ENCODE results near the gene SASH3. TPM values are rescaled to one million over a fixed set of nuclear protein-coding genes. Genes with fewer than 3 reads are reported as not detected.

The SASH3 gene
- total and polyA plus RNA-seq, 2 donors (not counting 1 experiment from before 2014, with no cell fraction given) = 224 to 240 TPM

- DNase-seq (no peak), ATAC-seq (ENCODE audit: low read depth) (no peak)
- no peaks in the 10 kb centered on the region for H3K4me1 Mint-ChIP-seq
- intact Hi-C loops (cut with micrococcal nuclease) = no loop called here
- H3K4me2 ChIP-seq (replicated peaks; ENCODE audit: low read depth, low read length, poor library complexity, severe bottlenecking) = no peak overlapping the region
- no peaks in the 10 kb centered on the region for H3K79me2 ChIP-seq (ENCODE audit: control insufficient read depth, insufficient read depth, low read length)
- 100% methylated on average over 1 of the region's 5 CpGs for WGBS (ENCODE audit: insufficient coverage)
- no peak overlapping the region for H3K4me3 ChIP-seq (ENCODE audit: control extremely low read depth in 1 of 5, extremely low read depth in 1 of 5, insufficient read depth in 1 of 5, low read depth in 2 of 5, low read length in 4 of 5)
- ChIA-PET CTCF (interaction anchor here (0.7 to 1.2 kb wide), 3 partner anchors 8 to 156 kb away, joined by 3 to 6 read pairs (median 3); no protein-coding TSS in a partner anchor), POLR2A (no interaction called here)
- H3K36me3 ChIP-seq (replicated peaks in 1 of 2; ENCODE audit: control extremely low read depth in 1 of 2, control insufficient read depth in 1 of 2, extremely low read depth in 1 of 2, insufficient read depth in 2 of 2, low read length in 1 of 2) = no peaks in the 10 kb centered on the region
- H3K9me3 ChIP-seq (ENCODE audit: control extremely low read depth in 1 of 3, control insufficient read depth in 2 of 3, insufficient read depth in 1 of 3, low read length in 2 of 3) = no peaks in the 10 kb centered on the region
- no peak overlapping the region for H3K27ac Mint-ChIP-seq
- H3K9me3 Mint-ChIP-seq (ENCODE audit: insufficient read depth) = no peaks in the 10 kb centered on the region
- H3K9ac ChIP-seq (ENCODE audit: low read length) = no peak overlapping the region
- H3K4me1 ChIP-seq (ENCODE audit: control insufficient read depth in 2 of 2, insufficient read depth in 2 of 2, low read length in 2 of 2) = no peaks in the 10 kb centered on the region
- H4K20me1 ChIP-seq (ENCODE audit: control insufficient read depth, insufficient read depth, low read length, poor library complexity, severe bottlenecking) = no peaks in the 10 kb centered on the region
- no peak overlapping the region for H3K27ac ChIP-seq (ENCODE audit: low read length in 2 of 2)
- no peak overlapping the region for H3K4me3 Mint-ChIP-seq
- no peaks in the 10 kb centered on the region for H3K27me3 ChIP-seq (replicated peaks in 1 of 4; ENCODE audit: control extremely low read depth in 1 of 4, control insufficient read depth in 3 of 4, insufficient read depth in 4 of 4, low read length in 3 of 4)
- TF ChIP-seq EZH2 (IDR thresholded peaks at IDR 0.05; ENCODE audit: borderline replicate concordance, insufficient read depth, low read depth, low read length, poor library complexity, severe bottlenecking) = no peak
- TF ChIP-seq, protein P1, sequence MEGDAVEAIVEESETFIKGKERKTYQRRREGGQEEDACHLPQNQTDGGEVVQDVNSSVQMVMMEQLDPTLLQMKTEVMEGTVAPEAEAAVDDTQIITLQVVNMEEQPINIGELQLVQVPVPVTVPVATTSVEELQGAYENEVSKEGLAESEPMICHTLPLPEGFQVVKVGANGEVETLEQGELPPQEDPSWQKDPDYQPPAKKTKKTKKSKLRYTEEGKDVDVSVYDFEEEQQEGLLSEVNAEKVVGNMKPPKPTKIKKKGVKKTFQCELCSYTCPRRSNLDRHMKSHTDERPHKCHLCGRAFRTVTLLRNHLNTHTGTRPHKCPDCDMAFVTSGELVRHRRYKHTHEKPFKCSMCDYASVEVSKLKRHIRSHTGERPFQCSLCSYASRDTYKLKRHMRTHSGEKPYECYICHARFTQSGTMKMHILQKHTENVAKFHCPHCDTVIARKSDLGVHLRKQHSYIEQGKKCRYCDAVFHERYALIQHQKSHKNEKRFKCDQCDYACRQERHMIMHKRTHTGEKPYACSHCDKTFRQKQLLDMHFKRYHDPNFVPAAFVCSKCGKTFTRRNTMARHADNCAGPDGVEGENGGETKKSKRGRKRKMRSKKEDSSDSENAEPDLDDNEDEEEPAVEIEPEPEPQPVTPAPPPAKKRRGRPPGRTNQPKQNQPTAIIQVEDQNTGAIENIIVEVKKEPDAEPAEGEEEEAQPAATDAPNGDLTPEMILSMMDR (IDR thresholded peaks at IDR 0.05) = no peak
- no peaks in the 10 kb centered on the region for H3K27me3 Mint-ChIP-seq
- H2AFZ ChIP-seq (ENCODE audit: insufficient read depth, low read depth, low read length, poor library complexity, severe bottlenecking) = no peak overlapping the region
Observed at GRCh38 chrX:129833153-129833990, 53.6 kb downstream of the SASH3 start.

GRCh38 chrX:129836827-129837226 is 57.1 kb downstream of the SASH3 start:
- CTCF ChIA-PET = interaction anchor here (1.2 kb wide), 1 partner anchor 15 kb away, joined by 3 read pairs; no protein-coding TSS in a partner anchor

More at GRCh38 chrX:129836827-129837226, 57.1 kb downstream of the SASH3 start:
- WGBS (ENCODE audit: insufficient coverage) = no CpG with 5 or more reads among the region's 3 CpGs
- Histone ChIP-seq H3K4me3 (ENCODE audit: control extremely low read depth in 1 of 5, extremely low read depth in 1 of 5, insufficient read depth in 1 of 5, low read depth in 2 of 5, low read length in 4 of 5) (no peak overlapping the region), H3K27ac (ENCODE audit: low read length in 2 of 2) (no peak overlapping the region), H3K4me1 (ENCODE audit: control insufficient read depth in 2 of 2, insufficient read depth in 2 of 2, low read length in 2 of 2) (no peaks in the 10 kb centered on the region), H3K4me2 (replicated peaks; ENCODE audit: low read depth, low read length, poor library complexity, severe bottlenecking) (no peak overlapping the region), H3K36me3 (replicated peaks in 1 of 2; ENCODE audit: control extremely low read depth in 1 of 2, control insufficient read depth in 1 of 2, extremely low read depth in 1 of 2, insufficient read depth in 2 of 2, low read length in 1 of 2) (no peaks in the 10 kb centered on the region), H4K20me1 (ENCODE audit: control insufficient read depth, insufficient read depth, low read length, poor library complexity, severe bottlenecking) (no peaks in the 10 kb centered on the region), H3K9ac (ENCODE audit: low read length) (no peak overlapping the region), H3K27me3 (replicated peaks in 1 of 4; ENCODE audit: control extremely low read depth in 1 of 4, control insufficient read depth in 3 of 4, insufficient read depth in 4 of 4, low read length in 3 of 4) (no peaks in the 10 kb centered on the region), H3K79me2 (ENCODE audit: control insufficient read depth, insufficient read depth, low read length) (no peaks in the 10 kb centered on the region), H3K9me3 (ENCODE audit: control extremely low read depth in 1 of 3, control insufficient read depth in 2 of 3, insufficient read depth in 1 of 3, low read length in 2 of 3) (no peaks in the 10 kb centered on the region), H2AFZ (ENCODE audit: insufficient read depth, low read depth, low read length, poor library complexity, severe bottlenecking) (no peak overlapping the region)
- no peak for ATAC-seq (ENCODE audit: low read depth)
- TF ChIP-seq EZH2 (IDR thresholded peaks at IDR 0.05; ENCODE audit: borderline replicate concordance, insufficient read depth, low read depth, low read length, poor library complexity, severe bottlenecking) = no peak
- TF ChIP-seq, protein P1 (IDR thresholded peaks at IDR 0.05) = no peak
- peaks cover 2% of the 10 kb centered on the region for H3K4me1 Mint-ChIP-seq
- POLR2A ChIA-PET = no interaction called here
- intact Hi-C loops (cut with micrococcal nuclease) = no loop called here
- H3K27me3 Mint-ChIP-seq = no peaks in the 10 kb centered on the region
- no peak overlapping the region for H3K4me3 Mint-ChIP-seq
- no peaks in the 10 kb centered on the region for H3K9me3 Mint-ChIP-seq (ENCODE audit: insufficient read depth)
- no peak overlapping the region for H3K27ac Mint-ChIP-seq
- DNase-seq = no peak
